H1 (cell line): Measurements from ENCODE around the gene HHAT. TPM values are rescaled to one million over a fixed set of nuclear protein-coding genes. Genes with fewer than 3 reads are reported as not detected.

Source experiments
- CREB1 ChIP-seq: IDR thresholded peaks from 2 replicates; pipeline ENCODE4 v1.6.1; 2012; ENCODE audit warnings: inconsistent platforms
- polyA plus RNA-seq, 7 experiments: library from polyadenylated mRNA; depleted of rRNA in 3 of 7; stranded (reverse) in 5 of 7; unstranded in 2 of 7; fragments of >200 nt in 5 of 7; fragments of 200-250 nt in 2 of 7; gene quantifications; 1 replicate in 5 of 7; 2 replicates in 1 of 7; 4 replicates in 1 of 7; pipeline versions ENCODE4 v1.2.1 to v1.2.3, GENCODE V29; 2011 to 2013; ENCODE audit warnings: missing spikeins in 2 of 7, mixed read lengths in 2 of 7
- total RNA-seq: library from RNA; stranded (reverse); fragmentation: NEBNext Ultra II Directional; extraction: Animal tissue kit (Norgen Biotek cat#: 25700); gene quantifications from 2 replicates; pipeline ENCODE4 v1.2.1, GENCODE V29; 2021
- TF ChIP-seq, protein P1 (sequence below): fragments of 300-600 bp; sonication (generic); IDR thresholded peaks from 2 replicates; pipeline ENCODE4 v1.7.1; 2012; ENCODE audit warnings: low read length, moderate library complexity, mild to moderate bottlenecking, inconsistent platforms; ENCODE audit not compliant: insufficient replicate concordance
- TF ChIP-seq, protein P2 (sequence below): IDR thresholded peaks from 2 replicates; pipeline ENCODE4 v1.6.1; 2012; ENCODE audit warnings: inconsistent platforms

The HHAT gene
- total and polyA plus RNA-seq, 2 of the 8 experiments (the other 6 are each of a cell fraction or from before 2014, with no cell fraction given) = 0.15 to 0.51 TPM

DNA sequence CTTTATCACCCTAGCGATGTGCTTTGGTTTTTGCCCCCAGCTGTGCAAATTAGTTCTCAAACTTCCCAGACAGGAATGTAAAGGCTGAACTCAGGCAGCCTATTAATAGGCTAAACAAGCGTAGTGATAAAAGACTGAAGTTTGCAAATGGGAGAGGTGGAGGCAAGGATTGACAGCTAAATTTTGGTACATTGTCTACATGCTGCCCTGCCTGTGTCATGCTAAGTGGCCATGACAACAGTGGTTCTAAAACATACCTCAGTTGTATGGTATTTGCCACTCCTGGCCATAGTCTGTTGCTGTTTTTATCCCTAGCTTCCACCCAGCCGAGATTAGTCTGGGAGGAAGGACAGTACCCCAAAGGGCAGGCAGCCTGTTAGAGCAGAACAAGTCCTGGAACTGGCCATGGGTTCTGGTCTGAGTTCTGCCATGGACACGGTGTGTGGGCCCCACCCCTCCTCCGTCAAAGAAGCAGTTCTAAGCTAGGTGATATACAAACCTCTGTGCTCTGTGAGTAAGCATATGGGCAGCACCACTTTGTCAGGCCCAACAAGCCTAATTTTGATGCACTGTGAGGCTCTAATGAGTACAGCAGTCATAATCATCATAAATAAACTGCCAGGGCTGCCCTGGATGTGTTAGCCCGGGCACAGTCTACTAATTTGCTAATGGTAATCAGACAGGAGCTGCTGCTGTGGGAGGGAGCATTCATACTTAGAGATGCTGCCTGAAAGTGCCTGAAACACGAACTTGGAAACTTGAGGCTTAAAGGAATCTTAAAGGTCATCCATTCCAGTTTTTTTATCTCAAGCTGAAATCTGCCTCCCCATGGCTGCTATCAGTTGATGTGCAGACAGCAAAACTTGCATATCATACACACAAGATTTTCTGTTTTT lies 177.1 kb downstream of the HHAT start (continued):
- TF ChIP-seq, protein P1, sequence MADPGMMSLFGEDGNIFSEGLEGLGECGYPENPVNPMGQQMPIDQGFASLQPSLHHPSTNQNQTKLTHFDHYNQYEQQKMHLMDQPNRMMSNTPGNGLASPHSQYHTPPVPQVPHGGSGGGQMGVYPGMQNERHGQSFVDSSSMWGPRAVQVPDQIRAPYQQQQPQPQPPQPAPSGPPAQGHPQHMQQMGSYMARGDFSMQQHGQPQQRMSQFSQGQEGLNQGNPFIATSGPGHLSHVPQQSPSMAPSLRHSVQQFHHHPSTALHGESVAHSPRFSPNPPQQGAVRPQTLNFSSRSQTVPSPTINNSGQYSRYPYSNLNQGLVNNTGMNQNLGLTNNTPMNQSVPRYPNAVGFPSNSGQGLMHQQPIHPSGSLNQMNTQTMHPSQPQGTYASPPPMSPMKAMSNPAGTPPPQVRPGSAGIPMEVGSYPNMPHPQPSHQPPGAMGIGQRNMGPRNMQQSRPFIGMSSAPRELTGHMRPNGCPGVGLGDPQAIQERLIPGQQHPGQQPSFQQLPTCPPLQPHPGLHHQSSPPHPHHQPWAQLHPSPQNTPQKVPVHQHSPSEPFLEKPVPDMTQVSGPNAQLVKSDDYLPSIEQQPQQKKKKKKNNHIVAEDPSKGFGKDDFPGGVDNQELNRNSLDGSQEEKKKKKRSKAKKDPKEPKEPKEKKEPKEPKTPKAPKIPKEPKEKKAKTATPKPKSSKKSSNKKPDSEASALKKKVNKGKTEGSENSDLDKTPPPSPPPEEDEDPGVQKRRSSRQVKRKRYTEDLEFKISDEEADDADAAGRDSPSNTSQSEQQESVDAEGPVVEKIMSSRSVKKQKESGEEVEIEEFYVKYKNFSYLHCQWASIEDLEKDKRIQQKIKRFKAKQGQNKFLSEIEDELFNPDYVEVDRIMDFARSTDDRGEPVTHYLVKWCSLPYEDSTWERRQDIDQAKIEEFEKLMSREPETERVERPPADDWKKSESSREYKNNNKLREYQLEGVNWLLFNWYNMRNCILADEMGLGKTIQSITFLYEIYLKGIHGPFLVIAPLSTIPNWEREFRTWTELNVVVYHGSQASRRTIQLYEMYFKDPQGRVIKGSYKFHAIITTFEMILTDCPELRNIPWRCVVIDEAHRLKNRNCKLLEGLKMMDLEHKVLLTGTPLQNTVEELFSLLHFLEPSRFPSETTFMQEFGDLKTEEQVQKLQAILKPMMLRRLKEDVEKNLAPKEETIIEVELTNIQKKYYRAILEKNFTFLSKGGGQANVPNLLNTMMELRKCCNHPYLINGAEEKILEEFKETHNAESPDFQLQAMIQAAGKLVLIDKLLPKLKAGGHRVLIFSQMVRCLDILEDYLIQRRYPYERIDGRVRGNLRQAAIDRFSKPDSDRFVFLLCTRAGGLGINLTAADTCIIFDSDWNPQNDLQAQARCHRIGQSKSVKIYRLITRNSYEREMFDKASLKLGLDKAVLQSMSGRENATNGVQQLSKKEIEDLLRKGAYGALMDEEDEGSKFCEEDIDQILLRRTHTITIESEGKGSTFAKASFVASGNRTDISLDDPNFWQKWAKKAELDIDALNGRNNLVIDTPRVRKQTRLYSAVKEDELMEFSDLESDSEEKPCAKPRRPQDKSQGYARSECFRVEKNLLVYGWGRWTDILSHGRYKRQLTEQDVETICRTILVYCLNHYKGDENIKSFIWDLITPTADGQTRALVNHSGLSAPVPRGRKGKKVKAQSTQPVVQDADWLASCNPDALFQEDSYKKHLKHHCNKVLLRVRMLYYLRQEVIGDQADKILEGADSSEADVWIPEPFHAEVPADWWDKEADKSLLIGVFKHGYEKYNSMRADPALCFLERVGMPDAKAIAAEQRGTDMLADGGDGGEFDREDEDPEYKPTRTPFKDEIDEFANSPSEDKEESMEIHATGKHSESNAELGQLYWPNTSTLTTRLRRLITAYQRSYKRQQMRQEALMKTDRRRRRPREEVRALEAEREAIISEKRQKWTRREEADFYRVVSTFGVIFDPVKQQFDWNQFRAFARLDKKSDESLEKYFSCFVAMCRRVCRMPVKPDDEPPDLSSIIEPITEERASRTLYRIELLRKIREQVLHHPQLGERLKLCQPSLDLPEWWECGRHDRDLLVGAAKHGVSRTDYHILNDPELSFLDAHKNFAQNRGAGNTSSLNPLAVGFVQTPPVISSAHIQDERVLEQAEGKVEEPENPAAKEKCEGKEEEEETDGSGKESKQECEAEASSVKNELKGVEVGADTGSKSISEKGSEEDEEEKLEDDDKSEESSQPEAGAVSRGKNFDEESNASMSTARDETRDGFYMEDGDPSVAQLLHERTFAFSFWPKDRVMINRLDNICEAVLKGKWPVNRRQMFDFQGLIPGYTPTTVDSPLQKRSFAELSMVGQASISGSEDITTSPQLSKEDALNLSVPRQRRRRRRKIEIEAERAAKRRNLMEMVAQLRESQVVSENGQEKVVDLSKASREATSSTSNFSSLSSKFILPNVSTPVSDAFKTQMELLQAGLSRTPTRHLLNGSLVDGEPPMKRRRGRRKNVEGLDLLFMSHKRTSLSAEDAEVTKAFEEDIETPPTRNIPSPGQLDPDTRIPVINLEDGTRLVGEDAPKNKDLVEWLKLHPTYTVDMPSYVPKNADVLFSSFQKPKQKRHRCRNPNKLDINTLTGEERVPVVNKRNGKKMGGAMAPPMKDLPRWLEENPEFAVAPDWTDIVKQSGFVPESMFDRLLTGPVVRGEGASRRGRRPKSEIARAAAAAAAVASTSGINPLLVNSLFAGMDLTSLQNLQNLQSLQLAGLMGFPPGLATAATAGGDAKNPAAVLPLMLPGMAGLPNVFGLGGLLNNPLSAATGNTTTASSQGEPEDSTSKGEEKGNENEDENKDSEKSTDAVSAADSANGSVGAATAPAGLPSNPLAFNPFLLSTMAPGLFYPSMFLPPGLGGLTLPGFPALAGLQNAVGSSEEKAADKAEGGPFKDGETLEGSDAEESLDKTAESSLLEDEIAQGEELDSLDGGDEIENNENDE = no peak
- TF ChIP-seq CREB1 = no peak
- TF ChIP-seq, protein P2, sequence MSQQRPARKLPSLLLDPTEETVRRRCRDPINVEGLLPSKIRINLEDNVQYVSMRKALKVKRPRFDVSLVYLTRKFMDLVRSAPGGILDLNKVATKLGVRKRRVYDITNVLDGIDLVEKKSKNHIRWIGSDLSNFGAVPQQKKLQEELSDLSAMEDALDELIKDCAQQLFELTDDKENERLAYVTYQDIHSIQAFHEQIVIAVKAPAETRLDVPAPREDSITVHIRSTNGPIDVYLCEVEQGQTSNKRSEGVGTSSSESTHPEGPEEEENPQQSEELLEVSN = no peak
- TF ChIP-seq, all 59 proteins: peak for 0
